ENCODE measurements around the gene SLC16A4. TPM values are rescaled to one million over a fixed set of nuclear protein-coding genes. Genes with fewer than 3 reads are reported as not detected.

SLC16A4 gene
- polyA plus RNA-seq, 3 donors = 0.35 to 7.5 (median 2.9) TPM

- WGBS, 3 donors = 36 to 69% (median 41%) methylated on average over 5 of the region's 5 CpGs
- H3K27ac ChIP-seq (ENCODE audit: low read depth, low read length) = no peak overlapping the region
Measured at GRCh38 chr1:110383251-110383990, 7.4 kb downstream of the SLC16A4 start.

GRCh38 chr1:110380672-110381283 is 10.0 kb downstream of the SLC16A4 start:
- 41 to 78% (median 41%) methylated on average over 10 of the region's 10 CpGs for WGBS, 3 donors
- H3K27ac ChIP-seq (ENCODE audit: low read depth, low read length) = no peak overlapping the region

- H3K27ac ChIP-seq (ENCODE audit: low read depth, low read length) = no peak overlapping the region
- WGBS, 3 donors = 69 to 93% (median 88%) methylated on average over 1 of the region's 1 CpG
Measured at GRCh38 chr1:110375490-110375889, 15.3 kb downstream of the SLC16A4 start.

DNA sequence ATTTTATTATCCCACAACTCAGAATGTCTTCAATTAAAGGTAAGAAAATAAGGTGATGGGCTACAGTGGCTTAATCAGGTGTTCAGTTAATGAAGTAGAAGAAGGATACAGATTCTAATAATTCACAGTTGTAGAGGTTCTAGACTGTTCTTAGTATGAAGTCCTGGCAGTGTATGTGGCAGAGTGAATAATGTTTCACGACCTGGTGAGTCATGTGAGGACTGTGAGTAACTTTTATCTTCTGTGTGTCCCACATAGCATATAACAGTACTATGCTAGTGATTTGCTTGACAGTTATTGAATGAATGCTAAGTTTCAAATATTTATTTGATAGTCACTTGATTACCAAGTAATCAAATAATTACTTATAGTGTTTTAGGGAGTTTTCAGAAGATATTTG is 20.0 kb downstream of the SLC16A4 start:
- H3K27ac ChIP-seq (ENCODE audit: low read depth, low read length) = no peak overlapping the region
- WGBS, 3 donors = 32 to 64% (median 53%) methylated on average over 1 of the region's 1 CpG

- 94 to 96% (median 95%) methylated on average over 3 of the region's 3 CpGs for WGBS, 3 donors
- H3K27ac ChIP-seq (ENCODE audit: low read depth, low read length) = no peak overlapping the region
Measured at GRCh38 chr1:110364221-110364620, 26.6 kb downstream of the SLC16A4 start.

DNA sequence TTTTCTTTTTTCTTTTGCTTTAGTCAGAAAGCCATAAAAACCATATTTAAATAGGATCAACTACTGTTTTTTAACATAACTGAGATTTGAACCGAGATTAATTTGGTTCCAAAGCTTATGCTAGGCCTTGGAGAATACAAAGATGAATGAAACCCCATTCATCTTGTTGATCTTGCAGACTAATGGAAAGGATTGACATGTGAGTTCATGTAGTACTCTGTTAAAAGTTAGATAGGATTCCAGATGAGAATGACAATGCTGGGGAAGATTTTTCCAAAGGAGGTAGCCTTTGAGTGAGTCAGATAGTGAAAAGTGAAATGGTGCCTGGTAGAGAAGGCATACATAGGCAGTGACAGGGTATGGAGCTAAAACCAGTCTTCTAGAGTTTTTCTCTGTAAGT is 29.0 kb downstream of the SLC16A4 start:
- 96 to 97% (median 97%) methylated on average over 1 of the region's 1 CpG for WGBS, 3 donors
- no peak overlapping the region for H3K27ac ChIP-seq (ENCODE audit: low read depth, low read length)

DNA sequence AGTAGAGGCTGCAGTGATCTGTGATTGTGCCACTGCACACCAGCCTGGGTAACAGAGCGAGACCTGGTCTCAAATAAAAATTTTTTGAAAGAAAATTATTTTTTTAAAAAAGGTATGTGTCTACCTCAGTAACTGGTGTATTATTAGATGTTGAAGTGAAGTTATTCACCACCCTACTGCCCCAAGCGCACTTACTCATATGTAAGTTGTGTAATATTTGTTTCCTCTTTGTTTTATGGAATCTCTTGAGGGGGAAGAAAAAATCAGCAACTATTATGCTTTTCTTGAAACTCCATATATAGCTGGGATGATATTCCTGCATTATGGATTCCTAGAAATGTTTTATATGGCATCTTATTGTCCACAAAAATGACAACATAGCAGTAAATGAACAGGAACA is 30.4 kb downstream of the SLC16A4 start:
- H3K27ac ChIP-seq (ENCODE audit: low read depth, low read length) = no peak overlapping the region
- 88 to 97% (median 90%) methylated on average over 2 of the region's 2 CpGs for WGBS, 3 donors

DNA sequence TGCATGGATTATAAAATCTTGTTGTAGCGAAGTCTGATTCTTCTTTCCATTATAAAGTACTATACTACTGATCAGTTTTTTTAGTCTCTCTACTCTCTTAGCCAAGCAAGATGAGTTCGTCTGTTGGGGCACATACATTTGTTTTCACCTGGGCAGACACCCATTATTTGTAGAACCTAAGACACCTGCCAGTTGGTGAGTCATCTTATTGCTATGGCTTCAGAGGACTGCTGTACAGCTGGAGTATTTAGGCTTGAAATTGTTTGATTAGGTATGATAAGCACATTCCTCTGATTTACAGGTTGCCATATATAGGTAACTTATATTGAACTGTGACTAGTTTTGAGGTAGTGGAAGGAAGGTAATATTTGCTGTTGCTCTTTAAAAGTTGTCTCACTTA is 34.4 kb downstream of the SLC16A4 start:
- 59 to 92% (median 90%) methylated on average over 2 of the region's 2 CpGs for WGBS, 3 donors
- no peak overlapping the region for H3K27ac ChIP-seq (ENCODE audit: low read depth, low read length)

GRCh38 chr1:110355321-110355720 is 35.5 kb downstream of the SLC16A4 start:
- WGBS, 3 donors = 51 to 71% (median 57%) methylated on average over 1 of the region's 1 CpG
- H3K27ac ChIP-seq (ENCODE audit: low read depth, low read length) = no peak overlapping the region

GRCh38 chr1:110350360-110350759 is 40.5 kb downstream of the SLC16A4 start:
- 91 to 96% (median 93%) methylated on average over 2 of the region's 2 CpGs for WGBS, 3 donors
- no peak overlapping the region for H3K27ac ChIP-seq (ENCODE audit: low read depth, low read length)

GRCh38 chr1:110348771-110349170 is 42.1 kb downstream of the SLC16A4 start:
- no peak overlapping the region for H3K27ac ChIP-seq (ENCODE audit: low read depth, low read length)

DNA sequence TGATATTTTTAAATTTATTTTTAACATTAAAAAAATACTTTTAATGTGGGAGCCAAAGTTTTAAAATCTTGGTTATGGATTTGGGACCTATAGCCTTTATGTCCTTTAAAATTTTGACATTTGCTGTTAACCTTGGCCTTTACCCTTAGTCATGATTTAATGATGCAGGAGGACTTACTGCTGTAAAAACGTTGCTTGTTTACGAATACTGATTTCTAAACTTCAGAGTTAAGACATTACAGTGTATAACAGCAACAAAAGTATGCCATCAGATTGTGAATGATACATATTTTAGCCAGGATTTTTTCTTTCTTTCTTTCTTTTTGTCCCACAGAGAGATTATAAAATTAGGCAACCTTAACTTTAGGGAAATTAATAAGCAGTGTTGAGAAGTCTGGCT is 42.8 kb downstream of the SLC16A4 start:
- no peak overlapping the region for H3K27ac ChIP-seq (ENCODE audit: low read depth, low read length)
- WGBS, 3 donors = 37 to 49% (median 39%) methylated on average over 2 of the region's 2 CpGs

DNA sequence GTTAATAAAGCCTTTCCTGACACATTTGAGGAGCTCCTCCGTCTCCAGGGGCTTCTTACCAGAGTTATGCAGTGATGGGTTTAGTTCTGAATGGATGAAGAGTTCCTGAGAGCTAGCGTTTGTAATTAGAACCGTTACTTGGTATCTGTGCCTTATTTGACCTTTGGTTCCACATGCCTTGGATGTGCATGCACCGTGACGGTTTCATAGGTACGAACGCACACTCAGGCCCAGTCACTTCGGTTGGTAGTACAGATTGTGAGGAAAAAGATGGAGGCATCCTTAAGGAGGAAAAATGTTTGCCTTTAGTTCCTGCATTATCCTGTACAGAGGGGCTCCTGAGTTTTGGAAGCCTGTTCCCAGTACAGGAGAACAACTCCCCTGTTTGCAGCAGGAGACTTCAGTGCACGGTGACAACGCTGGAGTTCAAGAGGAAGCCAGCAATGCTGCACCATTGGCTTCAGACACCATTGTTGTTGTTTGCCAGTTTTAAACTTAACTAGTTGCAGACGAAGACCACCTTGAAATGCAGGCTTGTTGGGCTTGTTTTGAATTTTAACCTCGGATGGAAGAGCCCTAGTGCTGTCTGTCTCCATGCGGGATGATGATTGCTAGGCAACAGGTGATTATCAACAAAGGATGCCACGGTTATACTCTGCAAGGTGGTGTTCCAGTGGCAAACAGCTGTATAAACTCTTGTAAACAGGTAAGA is 43.5 kb downstream of the SLC16A4 start:
- WGBS, 3 donors = 72 to 78% (median 75%) methylated on average over 14 of the region's 14 CpGs
- no peak overlapping the region for H3K27ac ChIP-seq (ENCODE audit: low read depth, low read length)

DNA sequence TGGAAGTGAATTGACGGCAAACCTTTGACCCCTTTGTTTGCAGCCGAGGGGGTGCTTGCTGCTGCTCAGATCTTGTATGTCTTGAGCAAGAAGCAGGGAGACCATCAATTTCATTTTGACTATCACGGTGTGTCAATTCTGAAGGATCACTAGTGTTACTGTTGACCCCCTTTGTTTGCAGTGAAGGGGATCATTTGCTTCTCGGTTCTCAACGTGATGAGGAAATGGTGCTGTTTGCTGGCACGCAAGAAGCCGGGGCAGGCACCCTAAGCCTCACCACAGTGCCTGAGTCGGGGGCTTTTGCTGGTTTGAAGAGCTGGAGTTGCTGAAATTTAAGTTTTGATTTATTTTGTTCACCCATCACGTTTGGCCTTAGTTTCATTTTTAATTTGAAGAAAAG is 44.1 kb downstream of the SLC16A4 start:
- no peak overlapping the region for H3K27ac ChIP-seq (ENCODE audit: low read depth, low read length)
- WGBS, 3 donors = 68 to 71% (median 70%) methylated on average over 9 of the region's 9 CpGs

- no peak overlapping the region for H3K27ac ChIP-seq (ENCODE audit: low read depth, low read length)
- WGBS, 3 donors = 80 to 85% (median 83%) methylated on average over 3 of the region's 3 CpGs
Measured at GRCh38 chr1:110345480-110345879, 45.3 kb downstream of the SLC16A4 start.

- H3K27ac ChIP-seq (ENCODE audit: low read depth, low read length) = no peak overlapping the region
- 75 to 79% (median 78%) methylated on average over 3 of the region's 3 CpGs for WGBS, 3 donors
Measured at GRCh38 chr1:110344152-110344551, 46.7 kb downstream of the SLC16A4 start.

GRCh38 chr1:110343249-110343648 is 47.6 kb downstream of the SLC16A4 start:
- H3K27ac ChIP-seq (ENCODE audit: low read depth, low read length) = no peak overlapping the region
- WGBS, 3 donors = 62 to 76% (median 72%) methylated on average over 2 of the region's 2 CpGs

DNA sequence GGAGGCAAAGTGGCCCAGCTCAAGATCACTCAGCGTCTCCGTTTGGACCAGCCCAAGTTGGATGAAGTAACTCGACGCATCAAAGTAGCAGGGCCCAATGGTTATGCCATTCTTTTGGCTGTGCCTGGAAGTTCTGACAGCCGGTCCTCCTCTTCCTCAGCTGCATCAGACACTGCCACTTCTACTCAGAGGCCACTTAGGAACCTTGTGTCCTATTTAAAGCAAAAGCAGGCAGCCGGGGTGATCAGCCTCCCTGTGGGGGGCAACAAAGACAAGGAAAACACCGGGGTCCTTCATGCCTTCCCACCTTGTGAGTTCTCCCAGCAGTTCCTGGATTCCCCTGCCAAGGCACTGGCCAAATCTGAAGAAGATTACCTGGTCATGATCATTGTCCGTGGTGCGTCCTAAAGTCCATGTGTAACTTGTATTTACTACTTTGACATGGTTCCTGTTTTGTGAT is 48.9 kb downstream of the SLC16A4 start:
- WGBS, 3 donors = 56 to 72% (median 67%) methylated on average over 9 of the region's 9 CpGs
- H3K27ac ChIP-seq (ENCODE audit: low read depth, low read length) = no peak overlapping the region

GRCh38 chr1:110341146-110341871 is 49.5 kb downstream of the SLC16A4 start:
- 78 to 86% (median 82%) methylated on average over 27 of the region's 27 CpGs for WGBS, 3 donors
- no peak overlapping the region for H3K27ac ChIP-seq (ENCODE audit: low read depth, low read length)

Measured in adipose tissue (tissue), 3 donors.